ENCODE measurements around the gene PLCD3. TPM values are rescaled to one million over a fixed set of nuclear protein-coding genes. Genes with fewer than 3 reads are reported as not detected.

The PLCD3 gene
- total RNA-seq, 2 experiments from 2014 or later, result 3.9 to 6.6 TPM

DNA sequence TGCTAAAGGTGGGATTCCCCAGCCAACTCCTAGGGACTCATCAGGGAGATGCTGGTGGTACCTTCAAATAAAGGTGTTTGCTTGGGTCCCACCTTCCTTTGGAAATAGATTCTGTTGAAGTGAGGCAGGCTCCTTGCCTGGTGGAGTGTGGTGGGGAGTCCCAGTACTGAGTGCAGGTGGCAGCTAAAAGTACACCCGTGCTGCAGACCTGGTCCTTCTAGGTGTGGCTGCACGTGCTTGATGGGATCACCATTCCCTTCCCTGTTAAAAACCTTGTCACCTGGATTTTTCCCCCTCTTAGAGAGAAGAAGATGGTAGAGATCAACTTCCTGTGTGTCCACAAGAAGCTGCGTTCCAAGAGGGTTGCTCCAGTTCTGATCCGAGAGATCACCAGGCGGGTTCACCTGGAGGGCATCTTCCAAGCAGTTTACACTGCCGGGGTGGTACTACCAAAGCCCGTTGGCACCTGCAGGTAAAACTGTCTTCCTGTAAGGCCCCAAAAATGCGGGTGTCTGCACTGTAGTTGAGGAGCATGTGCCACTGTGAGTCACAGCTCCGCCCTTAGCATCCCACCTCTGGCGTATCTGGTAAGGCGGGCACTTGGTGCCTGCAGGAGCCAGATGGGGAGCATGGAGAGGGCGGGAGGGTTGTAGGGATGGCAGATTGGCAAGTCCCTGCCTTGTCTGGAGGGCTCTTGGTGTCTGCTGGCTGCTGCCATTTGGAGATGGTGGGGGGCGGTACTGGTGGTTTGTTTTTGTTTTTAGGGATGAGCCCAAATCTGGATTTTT lies 34.0 kb downstream of the PLCD3 start:
- Mint-ChIP-seq H3K36me3 (ENCODE audit: low read depth) (peaks cover 57% of the 10 kb centered on the region), H3K27me3 (no peaks in the 10 kb centered on the region), H3K27ac (no peak overlapping the region)

DNA sequence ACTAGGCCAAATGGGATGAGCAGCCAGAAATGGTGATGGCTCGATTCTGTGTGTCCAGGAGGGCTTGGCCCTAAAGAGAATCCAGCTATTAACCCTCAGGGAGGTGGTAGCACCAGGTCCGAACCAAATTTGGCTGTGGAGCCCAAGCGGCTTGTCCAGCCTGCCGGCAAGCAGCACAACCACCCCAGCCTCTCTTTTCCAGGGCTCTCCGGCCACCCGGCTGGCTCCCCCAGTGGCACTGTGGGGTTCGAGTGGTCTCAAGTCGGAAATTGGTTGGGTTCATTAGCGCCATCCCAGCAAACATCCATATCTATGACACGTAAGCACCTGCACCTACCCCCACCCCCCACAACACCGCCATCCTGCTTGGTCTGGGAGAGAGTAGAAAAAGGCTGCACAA lies 35.4 kb downstream of the PLCD3 start:
- Mint-ChIP-seq H3K9me3 (no peaks in the 10 kb centered on the region), H3K4me3 (no peak overlapping the region), H3K4me1 (ENCODE audit: low read depth) (no peaks in the 10 kb centered on the region), H3K27ac (no peak overlapping the region), H3K27me3 (no peaks in the 10 kb centered on the region), H3K36me3 (ENCODE audit: low read depth) (peaks cover 49% of the 10 kb centered on the region)
- intact Hi-C loops (cut with micrococcal nuclease), result no loop called here
- ChIA-PET CTCF (interaction anchor here (0.9 to 2.1 kb wide), 4 partner anchors 9 to 47 kb away, joined by 3 to 5 read pairs (median 4); partner anchors contain the start of genes ACBD4 and PLCD3), POLR2A (interaction anchor here (0.9 to 1.4 kb wide), 2 partner anchors 11 to 31 kb away, joined by 3 read pairs; no protein-coding TSS in a partner anchor)
- TF ChIP-seq CTCF (IDR thresholded peaks at IDR 0.05), result no peak
- ATAC-seq (no peak), DNase-seq (no peak)

More for the DNA sequence above, 34.0 kb downstream of the PLCD3 start:
- ATAC-seq, result no peak
- no peaks in the 10 kb centered on the region for H3K4me1 Mint-ChIP-seq (ENCODE audit: low read depth)
- no peak for DNase-seq
- ChIA-PET POLR2A (interaction anchor here (0.9 to 1.4 kb wide), 2 partner anchors 12 to 38 kb away, joined by 3 read pairs; no protein-coding TSS in a partner anchor), CTCF (interaction anchor here (0.9 to 2.6 kb wide), 25 partner anchors 10 to 407 kb away, joined by 3 to 31 read pairs (median 4); partner anchors contain the start of genes ACBD4 and DCAKD)
- no peaks in the 10 kb centered on the region for H3K9me3 Mint-ChIP-seq
- no peak for TF ChIP-seq CTCF (IDR thresholded peaks at IDR 0.05)
- intact Hi-C loops (cut with micrococcal nuclease), result no loop called here
- H3K4me3 Mint-ChIP-seq, result no peak overlapping the region

DNA sequence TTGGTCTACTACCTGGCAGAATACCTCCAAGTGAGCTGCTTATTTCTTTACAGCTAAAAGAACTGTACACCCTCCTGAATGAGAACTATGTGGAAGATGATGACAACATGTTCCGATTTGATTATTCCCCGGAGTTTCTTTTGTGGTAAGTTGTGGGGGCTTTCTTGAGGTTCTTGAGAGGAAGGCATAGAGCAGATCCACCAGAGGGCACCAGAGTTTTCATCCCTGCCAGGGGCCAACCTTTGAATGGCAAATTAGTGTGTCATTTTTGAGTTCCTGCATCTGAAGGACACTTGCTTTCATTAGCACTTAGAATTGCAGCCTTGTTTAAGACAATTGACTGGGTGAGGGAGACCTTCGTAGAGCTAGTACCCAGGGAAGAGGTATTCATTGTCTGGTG lies 36.2 kb downstream of the PLCD3 start:
- no peaks in the 10 kb centered on the region for H3K9me3 Mint-ChIP-seq
- DNase-seq (peak; percentile 43), ATAC-seq (no peak)
- TF ChIP-seq CTCF (IDR thresholded peaks at IDR 0.05), result peak; percentile 19
- H3K36me3 Mint-ChIP-seq (ENCODE audit: low read depth), result peaks cover 49% of the 10 kb centered on the region
- no peak overlapping the region for H3K4me3 Mint-ChIP-seq
- ChIA-PET POLR2A (interaction anchor here (0.9 kb wide), 1 partner anchor 30 kb away, joined by 3 read pairs; no protein-coding TSS in a partner anchor), CTCF (interaction anchor here (0.9 to 2.1 kb wide), 6 partner anchors 9 to 175 kb away, joined by 3 to 5 read pairs (median 4); partner anchors contain the start of genes ACBD4 and PLCD3)
- no peaks in the 10 kb centered on the region for H3K27me3 Mint-ChIP-seq
- intact Hi-C loops (cut with micrococcal nuclease), result no loop called here
- H3K4me1 Mint-ChIP-seq (ENCODE audit: low read depth), result no peaks in the 10 kb centered on the region
- H3K27ac Mint-ChIP-seq, result peak overlapping the region; percentile 53

- CTCF ChIA-PET, result interaction anchor here (1.6 kb wide), 1 partner anchor 42 kb away, joined by 5 read pairs; the partner anchor contains the start of gene ACBD4
- no peak overlapping the region for H3K4me3 Mint-ChIP-seq
- ATAC-seq (no peak), DNase-seq (no peak)
- POLR2A ChIA-PET, result no interaction called here
- peaks cover 46% of the 10 kb centered on the region for H3K36me3 Mint-ChIP-seq (ENCODE audit: low read depth)
- H3K9me3 Mint-ChIP-seq, result no peaks in the 10 kb centered on the region
- intact Hi-C loops (cut with micrococcal nuclease), result no loop called here
- no peaks in the 10 kb centered on the region for H3K4me1 Mint-ChIP-seq (ENCODE audit: low read depth)
- H3K27ac Mint-ChIP-seq, result no peak overlapping the region
- no peak for TF ChIP-seq CTCF (IDR thresholded peaks at IDR 0.05)
- H3K27me3 Mint-ChIP-seq, result no peaks in the 10 kb centered on the region
Measured at GRCh38 chr17:45093444-45094110, 38.7 kb downstream of the PLCD3 start.

Measured in activated CD8-positive, alpha-beta T cell treated with anti-CD3 and anti-CD28 coated beads for 36 hours (primary cell).